T-helper 1 cell treated with Interleukin-12 subunit alpha and Interleukin-12 subunit beta and Interleukin-4 antibody, amounts not matched to agents 30 μg/mL and 1 μg/mL, for 36 hours (primary cell): ENCODE measurements around the gene CYP2F1.

ENCODE experiments used
- H3K27ac Mint-ChIP-seq: one replicate; pipeline ENCODE4 v1.8.0; 2021; ENCODE audit warnings: mild to moderate bottlenecking, mixed read lengths
- H3K27me3 Mint-ChIP-seq: one replicate; pipeline ENCODE4 v1.8.0; 2021; ENCODE audit warnings: low read depth, mixed read lengths
- H3K36me3 Mint-ChIP-seq: one replicate; pipeline ENCODE4 v1.8.0; 2021; ENCODE audit warnings: low read depth, mixed read lengths
- H3K4me1 Mint-ChIP-seq: one replicate; pipeline ENCODE4 v1.8.0; 2021; ENCODE audit warnings: low read depth, mixed read lengths
- H3K4me3 Mint-ChIP-seq: one replicate; pipeline ENCODE4 v1.8.0; 2021; ENCODE audit warnings: mild to moderate bottlenecking, moderate library complexity, mixed read lengths
- H3K9me3 Mint-ChIP-seq: one replicate; pipeline ENCODE4 v1.8.0; 2021; ENCODE audit warnings: mixed read lengths

Gene CYP2F1

GRCh38 chr19:41175801-41176777 is 61.9 kb downstream of the CYP2F1 start:
- H3K9me3 Mint-ChIP-seq = no peaks in the 10 kb centered on the region
- H3K27ac Mint-ChIP-seq = peak overlapping the region; percentile 43
- peaks cover 10% of the 10 kb centered on the region for H3K4me1 Mint-ChIP-seq
- H3K36me3 Mint-ChIP-seq = no peaks in the 10 kb centered on the region
- no peaks in the 10 kb centered on the region for H3K27me3 Mint-ChIP-seq
- H3K4me3 Mint-ChIP-seq = peak overlapping the region; percentile 18
